Stimulated activated CD8-positive, alpha-beta memory T cell treated with anti-CD3 and anti-CD28 coated beads, Interleukin-12 subunit alpha, Interleukin-12 subunit beta, amount 100 ng/mL, for 4 hours (primary cell): ENCODE results near the gene LGALS13.

Experiments
- DNase-seq: peaks from one replicate; pipeline ENCODE4 v3.0.0-alpha.2; 2020; ENCODE audit warnings: low read depth

LGALS13 gene, protein sequence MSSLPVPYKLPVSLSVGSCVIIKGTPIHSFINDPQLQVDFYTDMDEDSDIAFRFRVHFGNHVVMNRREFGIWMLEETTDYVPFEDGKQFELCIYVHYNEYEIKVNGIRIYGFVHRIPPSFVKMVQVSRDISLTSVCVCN

DNA sequence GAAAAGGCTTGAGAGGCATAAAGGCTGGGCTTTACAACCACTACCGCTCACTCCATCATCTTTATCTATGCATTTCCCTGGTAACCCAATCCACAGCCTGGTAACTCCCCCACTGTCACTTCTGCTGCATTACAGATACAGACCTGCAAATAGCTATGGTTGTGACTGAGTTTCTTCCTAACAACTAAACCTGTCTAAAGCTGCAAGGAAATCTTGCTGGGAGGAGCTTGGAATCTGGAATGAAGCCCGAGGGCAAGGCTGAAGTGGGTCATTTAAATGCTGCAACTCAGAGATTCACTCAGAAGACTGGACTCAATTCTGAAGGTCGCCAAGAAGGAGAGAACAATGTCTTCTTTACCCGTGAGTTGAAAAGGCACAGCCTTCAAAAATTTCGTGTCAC is at the start of gene LGALS13:
Gene LGALS13 (plus strand): TSS at position 301 of the 400 bp plus-strand sequence. CDS start 45 bp downstream, at position 346.
- DNase-seq, result no peak

GRCh38 chr19:39553082-39553652 is 49.2 kb upstream of the LGALS13 start:
- no peak for DNase-seq

DNA sequence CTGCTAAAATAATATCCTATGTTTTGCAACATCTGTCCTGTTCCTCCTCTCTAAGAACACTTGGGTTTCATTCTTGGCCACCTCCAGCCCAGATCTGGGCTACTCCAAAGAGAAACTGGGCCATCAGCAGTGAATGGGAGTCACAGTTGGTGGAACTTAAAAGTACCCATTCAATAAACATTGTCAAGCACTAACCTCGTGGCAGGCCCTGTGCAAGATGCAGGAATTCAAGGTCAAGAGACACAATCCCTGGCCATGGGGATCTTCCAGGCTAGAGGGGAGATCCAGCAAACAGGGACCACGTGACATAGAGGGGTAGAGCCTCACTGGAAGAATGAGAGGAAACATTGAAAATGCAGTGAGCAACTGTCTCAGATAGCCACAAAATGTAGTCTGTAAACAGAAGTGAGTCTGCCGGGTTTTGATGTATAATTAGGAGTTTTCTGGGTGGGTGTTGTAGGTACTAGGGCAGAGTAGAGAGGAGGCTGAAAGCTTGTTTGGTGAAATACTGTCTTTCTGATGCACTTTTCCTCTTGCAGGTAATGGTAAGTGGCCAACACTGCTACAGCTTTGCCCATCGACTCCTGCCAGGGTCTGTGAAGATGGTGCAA is 47.5 kb upstream of the LGALS13 start:
- DNase-seq, result no peak

GRCh38 chr19:39555883-39556282 is 46.4 kb upstream of the LGALS13 start:
- DNase-seq, result no peak

DNA sequence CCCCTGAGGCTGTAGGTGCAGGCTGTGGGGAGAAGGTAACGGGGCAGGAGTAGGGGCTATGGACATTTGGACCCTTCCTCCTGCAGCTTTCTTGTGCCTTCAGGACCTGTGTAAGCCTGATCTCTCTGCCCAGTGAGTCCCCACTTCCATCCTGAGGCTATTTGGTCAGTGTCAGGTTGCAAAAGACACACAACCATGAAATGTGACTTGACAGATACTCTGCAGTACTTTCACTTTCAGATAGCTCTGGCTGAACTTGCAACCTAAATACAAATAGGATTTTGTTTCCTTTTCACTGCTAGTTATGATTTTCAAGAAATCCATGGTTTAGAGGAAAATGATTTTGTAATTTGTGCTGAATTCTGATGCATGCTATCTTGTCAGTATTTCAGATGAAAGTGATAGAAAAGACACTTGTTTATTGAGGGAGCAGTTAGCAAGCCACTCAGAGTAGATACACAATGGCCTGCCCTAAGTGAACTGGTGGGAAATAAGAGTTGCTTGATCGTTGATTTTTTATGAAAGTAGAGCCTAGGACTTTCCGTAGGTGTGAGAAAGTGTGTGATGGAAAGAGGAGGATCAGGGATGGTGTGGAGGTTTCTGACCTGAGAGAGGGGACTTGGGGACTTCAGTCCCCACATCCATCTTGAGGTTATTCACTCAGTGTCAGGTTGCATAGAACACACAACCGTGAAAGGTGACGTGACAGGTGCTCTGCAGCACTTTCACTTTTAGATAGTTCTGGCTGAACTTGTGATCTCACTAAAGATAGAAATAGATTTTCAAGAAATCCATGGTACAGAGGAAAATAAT is 44.3 kb upstream of the LGALS13 start:
- DNase-seq, result no peak

GRCh38 chr19:39558624-39559117 is 43.7 kb upstream of the LGALS13 start:
- DNase-seq, result no peak

DNA sequence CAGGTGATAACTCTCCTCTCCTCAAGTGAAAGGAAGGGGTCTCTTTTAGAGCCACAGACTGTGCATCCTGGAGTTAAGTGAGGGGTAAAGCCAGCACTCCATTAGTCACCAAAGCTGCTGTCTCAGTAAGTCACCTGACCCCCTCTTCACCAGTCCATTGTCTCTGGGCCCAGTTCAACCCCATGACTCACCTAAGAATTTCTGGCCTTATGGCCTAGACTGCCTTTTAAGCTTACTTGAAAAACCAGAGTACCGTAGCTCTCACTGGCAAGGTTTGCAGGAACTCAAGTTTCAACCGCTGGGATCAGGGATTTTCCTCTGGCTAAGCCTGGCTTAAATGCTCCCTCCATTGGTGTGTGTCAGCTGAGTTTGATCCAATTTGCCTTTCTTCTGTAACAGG is 38.9 kb upstream of the LGALS13 start:
- no peak for DNase-seq

- no peak for DNase-seq
These were observed 36.3 kb upstream of the LGALS13 start for GRCh38 chr19:39566064-39566463.

DNA sequence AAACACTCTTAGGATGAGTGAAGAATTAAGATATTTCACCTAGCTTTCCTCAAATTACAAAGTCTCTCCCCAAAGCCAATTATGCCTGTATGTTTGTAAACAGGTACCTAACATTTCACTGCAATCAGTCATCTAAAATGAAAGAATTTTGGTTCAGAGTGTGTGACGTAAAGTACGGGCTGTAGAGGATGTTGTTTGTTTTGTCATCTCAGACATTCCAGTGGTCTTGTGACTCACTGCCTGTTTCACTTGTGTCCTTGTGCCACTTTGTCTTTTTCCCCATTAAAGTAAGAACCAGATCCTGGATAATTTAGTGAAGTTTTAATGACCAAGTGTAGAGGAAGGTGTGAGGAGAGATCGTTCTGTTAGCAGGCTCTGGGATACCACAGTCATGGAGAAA is 33.7 kb upstream of the LGALS13 start:
- DNase-seq, result no peak

DNA sequence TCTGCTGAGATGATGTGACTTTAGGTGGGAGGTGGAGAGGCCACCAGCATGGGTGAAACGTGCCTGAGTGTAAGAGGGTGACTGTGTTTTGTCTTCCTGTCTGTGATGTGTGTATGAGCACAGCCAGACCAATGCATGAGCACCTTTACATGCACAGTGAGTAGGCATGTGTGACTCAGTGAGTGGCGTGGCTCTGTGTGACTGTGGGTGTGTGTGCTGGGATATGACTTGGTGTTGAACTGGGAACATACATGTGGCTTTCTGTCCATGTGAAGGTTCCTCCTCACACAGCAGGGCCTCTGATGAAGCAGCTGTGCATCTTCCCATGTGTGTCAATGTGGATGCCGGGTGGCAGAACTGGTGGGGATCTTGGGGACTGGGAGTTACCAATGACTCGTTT is 19.9 kb upstream of the LGALS13 start:
- no peak for DNase-seq

- DNase-seq, result no peak
These were observed 19.3 kb upstream of the LGALS13 start for GRCh38 chr19:39582891-39583625.

GRCh38 chr19:39587496-39587895 is 14.8 kb upstream of the LGALS13 start:
- no peak for DNase-seq

DNA sequence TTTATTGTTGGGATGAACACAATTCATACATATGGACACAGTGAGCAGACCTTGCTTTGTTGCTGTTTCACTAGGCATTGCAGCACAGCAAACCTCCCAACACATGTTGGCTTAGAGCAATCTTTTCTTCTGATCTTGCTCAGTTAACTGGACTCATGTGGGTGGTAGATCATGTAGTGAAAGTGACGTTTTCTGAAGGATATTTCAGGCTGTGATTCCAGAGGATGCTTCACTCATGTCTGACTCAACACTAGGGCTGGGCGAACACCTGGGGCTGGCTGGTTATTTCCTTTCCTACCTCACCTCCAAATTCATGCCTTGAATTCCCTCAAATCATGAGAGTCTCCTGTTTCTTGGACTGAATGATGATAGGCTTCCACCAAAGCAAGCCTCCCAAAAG is 14.3 kb upstream of the LGALS13 start:
- no peak for DNase-seq

- no peak for DNase-seq
These were observed 12.1 kb upstream of the LGALS13 start for GRCh38 chr19:39590265-39590664.

DNA sequence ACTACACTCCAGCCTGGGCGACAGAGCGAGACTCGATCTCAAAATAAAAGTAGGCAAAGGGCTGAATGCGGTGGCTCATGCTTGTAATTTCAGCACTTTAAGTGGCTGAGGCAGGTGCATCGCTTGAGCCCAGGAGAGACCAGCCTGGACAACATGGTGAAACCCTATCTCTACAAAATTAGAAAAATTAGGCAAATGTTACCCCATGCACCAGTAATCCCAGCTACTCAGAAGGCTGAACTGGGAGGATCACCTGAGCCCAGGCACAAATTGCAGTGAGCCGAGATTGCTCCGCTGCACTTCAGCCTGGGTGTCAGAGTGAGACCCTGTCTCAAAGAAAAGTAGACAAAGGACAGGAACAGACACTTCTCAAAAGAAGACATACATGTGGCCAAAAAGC is 9.9 kb upstream of the LGALS13 start:
- no peak for DNase-seq

GRCh38 chr19:39595950-39596349 is 6.4 kb upstream of the LGALS13 start:
- no peak for DNase-seq

- no peak for DNase-seq
These were observed 5.4 kb upstream of the LGALS13 start for GRCh38 chr19:39596911-39597310.

GRCh38 chr19:39599116-39599515 is 3.2 kb upstream of the LGALS13 start:
- no peak for DNase-seq

DNA sequence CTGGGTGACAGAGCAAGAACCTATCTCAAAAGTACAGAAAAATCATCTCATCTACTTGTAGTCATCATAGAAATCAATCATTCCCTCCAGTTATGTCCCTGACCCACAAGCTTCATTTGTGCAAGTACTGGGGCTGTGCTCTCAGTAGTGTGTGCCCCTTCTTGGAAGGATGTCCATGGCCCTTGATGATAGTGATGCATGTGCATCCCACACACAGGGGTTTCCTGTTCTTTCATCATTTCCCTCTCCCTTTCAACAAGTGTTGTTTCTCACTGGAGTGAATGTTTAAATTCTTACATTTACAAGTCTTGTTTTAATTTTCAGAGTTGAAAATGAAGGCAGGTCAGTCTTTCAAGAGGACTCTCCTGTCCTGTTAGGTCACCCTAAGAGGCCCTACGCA is 1.5 kb downstream of the LGALS13 start:
- no peak for DNase-seq

GRCh38 chr19:39607021-39607420 is 4.7 kb downstream of the LGALS13 start:
- DNase-seq, result no peak

GRCh38 chr19:39607561-39607960 is 5.2 kb downstream of the LGALS13 start:
- no peak for DNase-seq

DNA sequence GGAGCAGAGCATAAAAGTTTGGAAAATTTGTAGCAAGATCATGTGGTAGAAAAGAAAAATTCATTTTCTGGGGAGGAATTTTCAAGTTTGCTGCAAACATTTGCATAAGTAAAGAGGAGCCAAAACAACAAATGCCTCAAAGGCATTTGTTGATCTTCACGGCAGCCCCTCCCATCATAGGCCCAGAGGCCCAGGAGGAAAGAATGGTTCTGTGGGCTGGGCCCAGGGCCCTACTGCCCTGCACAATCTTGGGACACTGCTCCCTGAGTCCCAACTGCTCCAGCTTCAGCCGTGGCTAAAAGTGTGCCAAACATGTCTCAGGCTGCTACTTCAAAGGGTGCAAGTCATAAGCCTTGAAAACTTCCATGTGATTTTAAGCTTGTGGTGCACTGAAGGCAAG is 11.3 kb downstream of the LGALS13 start:
- no peak for DNase-seq
